ENCODE data around the gene MCOLN3.

DNA sequence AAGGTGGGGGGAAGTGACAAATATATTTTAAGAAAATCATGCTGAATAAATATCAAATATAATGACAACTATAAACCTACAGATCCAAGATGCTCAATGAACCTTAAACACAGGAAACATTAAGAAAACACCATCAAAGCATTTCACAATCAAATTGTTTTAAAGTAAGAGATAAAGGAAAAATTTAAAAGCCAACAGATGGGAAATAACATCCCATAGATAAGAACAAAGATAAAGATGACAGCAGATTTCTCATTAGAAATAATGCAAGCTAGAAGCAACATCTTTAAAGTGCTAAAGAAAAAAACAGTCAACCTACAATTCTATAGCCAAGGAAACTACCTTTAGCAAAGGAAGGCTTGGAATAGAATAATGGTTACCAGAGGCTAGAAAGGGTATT lies 17.8 kb downstream of the MCOLN3 start:
- TF ChIP-seq, protein P1, sequence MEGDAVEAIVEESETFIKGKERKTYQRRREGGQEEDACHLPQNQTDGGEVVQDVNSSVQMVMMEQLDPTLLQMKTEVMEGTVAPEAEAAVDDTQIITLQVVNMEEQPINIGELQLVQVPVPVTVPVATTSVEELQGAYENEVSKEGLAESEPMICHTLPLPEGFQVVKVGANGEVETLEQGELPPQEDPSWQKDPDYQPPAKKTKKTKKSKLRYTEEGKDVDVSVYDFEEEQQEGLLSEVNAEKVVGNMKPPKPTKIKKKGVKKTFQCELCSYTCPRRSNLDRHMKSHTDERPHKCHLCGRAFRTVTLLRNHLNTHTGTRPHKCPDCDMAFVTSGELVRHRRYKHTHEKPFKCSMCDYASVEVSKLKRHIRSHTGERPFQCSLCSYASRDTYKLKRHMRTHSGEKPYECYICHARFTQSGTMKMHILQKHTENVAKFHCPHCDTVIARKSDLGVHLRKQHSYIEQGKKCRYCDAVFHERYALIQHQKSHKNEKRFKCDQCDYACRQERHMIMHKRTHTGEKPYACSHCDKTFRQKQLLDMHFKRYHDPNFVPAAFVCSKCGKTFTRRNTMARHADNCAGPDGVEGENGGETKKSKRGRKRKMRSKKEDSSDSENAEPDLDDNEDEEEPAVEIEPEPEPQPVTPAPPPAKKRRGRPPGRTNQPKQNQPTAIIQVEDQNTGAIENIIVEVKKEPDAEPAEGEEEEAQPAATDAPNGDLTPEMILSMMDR (conservative IDR thresholded peaks at IDR 0.05 in 1 of 2, IDR thresholded peaks at IDR 0.05 in 1 of 2; ENCODE audit: low read depth in 1 of 2, low read length in 2 of 2), result no peak
- no peak for TF ChIP-seq EZH2 (IDR thresholded peaks at IDR 0.05; ENCODE audit: low read length, missing control alignments)
